Esophagus muscularis mucosa (tissue), 3 donors: ENCODE results near the gene CNOT4.

Source experiments
- POLR2A ChIP-seq: fragments of 450-650 bp; IDR thresholded peaks from one replicate; pipeline ENCODE4 v1.6.1; 2017; ENCODE audit warnings: antibody characterized with exemption, moderate library complexity, mild to moderate bottlenecking, low read depth
- POLR2AphosphoS5 ChIP-seq, 2 donors: sonication (generic); formaldehyde crosslinking; IDR thresholded peaks; one replicate each; pipeline ENCODE4 v1.6.1; 2017; ENCODE audit warnings: antibody characterized with exemption in 2 of 2
- TF ChIP-seq, protein P1 (sequence below), 3 experiments: fragments of 200-600 bp in 2 of 3; fragments of 450-650 bp in 1 of 3; sonication (generic) in 2 of 3; IDR thresholded peaks; one replicate each; pipeline ENCODE4 v1.5.1; 2017 to 2019; ENCODE audit warnings: antibody characterized with exemption in 3 of 3, mild to moderate bottlenecking in 2 of 3, moderate library complexity in 1 of 3

DNA sequence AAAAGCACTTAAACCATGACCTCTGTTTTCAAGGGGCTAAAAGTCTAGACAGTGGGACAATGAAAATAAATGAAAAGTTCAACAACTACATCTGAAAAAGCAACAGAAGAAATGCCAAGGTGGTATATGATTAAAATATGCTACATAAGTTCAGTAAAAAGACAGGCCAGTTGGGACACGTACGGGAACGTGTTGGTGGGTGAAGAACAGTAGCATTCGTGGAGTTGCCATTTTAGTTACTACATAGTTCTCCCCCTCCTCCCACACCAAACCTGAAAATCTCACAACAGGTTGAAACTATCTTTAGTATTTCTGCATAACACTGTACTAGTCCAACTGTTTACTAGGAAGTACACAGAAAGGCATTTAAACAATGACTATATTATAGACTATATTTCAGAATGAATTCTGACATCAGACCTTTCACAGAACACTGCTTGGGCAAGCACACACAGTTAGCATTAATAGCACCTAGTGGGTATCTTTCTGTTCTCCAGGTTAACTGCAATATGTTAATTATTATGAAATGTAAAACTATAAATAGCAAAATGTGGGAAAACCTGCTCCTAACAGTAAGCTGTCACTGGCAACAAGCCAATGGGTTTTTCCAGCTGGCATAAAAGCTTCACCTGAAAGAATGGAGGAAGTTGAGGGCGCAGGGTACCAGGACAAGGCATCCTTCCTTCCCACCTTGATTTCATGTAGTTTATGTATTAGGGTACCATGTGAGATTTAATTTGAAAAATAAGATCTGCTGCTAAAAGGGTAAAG is 141.3 kb downstream of the CNOT4 start:
- TF ChIP-seq, protein P1, sequence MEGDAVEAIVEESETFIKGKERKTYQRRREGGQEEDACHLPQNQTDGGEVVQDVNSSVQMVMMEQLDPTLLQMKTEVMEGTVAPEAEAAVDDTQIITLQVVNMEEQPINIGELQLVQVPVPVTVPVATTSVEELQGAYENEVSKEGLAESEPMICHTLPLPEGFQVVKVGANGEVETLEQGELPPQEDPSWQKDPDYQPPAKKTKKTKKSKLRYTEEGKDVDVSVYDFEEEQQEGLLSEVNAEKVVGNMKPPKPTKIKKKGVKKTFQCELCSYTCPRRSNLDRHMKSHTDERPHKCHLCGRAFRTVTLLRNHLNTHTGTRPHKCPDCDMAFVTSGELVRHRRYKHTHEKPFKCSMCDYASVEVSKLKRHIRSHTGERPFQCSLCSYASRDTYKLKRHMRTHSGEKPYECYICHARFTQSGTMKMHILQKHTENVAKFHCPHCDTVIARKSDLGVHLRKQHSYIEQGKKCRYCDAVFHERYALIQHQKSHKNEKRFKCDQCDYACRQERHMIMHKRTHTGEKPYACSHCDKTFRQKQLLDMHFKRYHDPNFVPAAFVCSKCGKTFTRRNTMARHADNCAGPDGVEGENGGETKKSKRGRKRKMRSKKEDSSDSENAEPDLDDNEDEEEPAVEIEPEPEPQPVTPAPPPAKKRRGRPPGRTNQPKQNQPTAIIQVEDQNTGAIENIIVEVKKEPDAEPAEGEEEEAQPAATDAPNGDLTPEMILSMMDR (IDR thresholded peaks at IDR 0.05): no peak
- TF ChIP-seq POLR2AphosphoS5 (IDR thresholded peaks at IDR 0.05) (no peak), POLR2A (no peak)
